OCI-LY7 (cell line): Measurements from ENCODE around the gene TOP1. TPM values are rescaled to one million over a fixed set of nuclear protein-coding genes. Genes with fewer than 3 reads are reported as not detected.
A peak's percentile ranks its signal among the peaks of the same experiment; 100 is the strongest.

Source experiments
- BruUV-seq: library from RNA; stranded (reverse); fragments of 400-500 nt; replicated peaks from 2 replicates; lab custom pipeline; 2021; lab: Mats Ljungman, UMichigan
- CTCF ChIA-PET: fragments of 300-600 bp; sonication (Branson Sonifier 250); formaldehyde crosslinking; loops from one replicate; lab custom pipeline; 2022; ENCODE audit warnings: antibody characterized with exemption; ENCODE audit not compliant: unreplicated experiment; lab: Charles Lee
- POLR2A ChIA-PET: fragments of 300-600 bp; sonication (Branson Sonifier 250); formaldehyde crosslinking; loops from one replicate; lab custom pipeline; 2022; ENCODE audit warnings: antibody characterized with exemption; lab: Charles Lee
- DNase-seq: peaks from one replicate; pipeline ENCODE4 v3.0.0-alpha.2; 2015; ENCODE audit warnings: low spot score
- H2AFZ ChIP-seq: fragments of 200-600 bp; sonication (generic), shearing (Covaris generic); 2 replicates; pipeline ENCODE4 v1.6.1; 2014; ENCODE audit warnings: mild to moderate bottlenecking, antibody characterized with exemption, low read length, moderate library complexity
- H3K27ac ChIP-seq: fragments of 200-600 bp; sonication (generic); 2 replicates; pipeline ENCODE4 v1.5.1; 2014; ENCODE audit warnings: mixed run types, low read depth, mild to moderate bottlenecking, moderate library complexity, low read length, inconsistent platforms; ENCODE audit not compliant: poor library complexity, severe bottlenecking
- H3K36me3 ChIP-seq: fragments of 200-600 bp; sonication (generic); 2 replicates; pipeline ENCODE4 v1.6.1; 2014; ENCODE audit warnings: mild to moderate bottlenecking, antibody characterized with exemption, low read length, moderate library complexity, mixed read lengths; ENCODE audit not compliant: insufficient read depth
- H3K4me1 ChIP-seq: fragments of 200-600 bp; sonication (generic); 2 replicates; pipeline ENCODE4 v1.5.1; 2014; ENCODE audit warnings: mild to moderate bottlenecking, low read length; ENCODE audit not compliant: insufficient read depth, poor library complexity, severe bottlenecking
- H3K4me2 ChIP-seq: fragments of 200-600 bp; sonication (generic); 2 replicates; pipeline ENCODE4 v1.6.1; 2014; ENCODE audit warnings: mild to moderate bottlenecking, low read length
- H3K4me3 ChIP-seq: fragments of 200-600 bp; sonication (generic); 2 replicates; pipeline ENCODE4 v1.5.1; 2014; ENCODE audit warnings: mild to moderate bottlenecking, low read depth, low read length; ENCODE audit not compliant: poor library complexity, severe bottlenecking
- H3K79me2 ChIP-seq: fragments of 200-600 bp; sonication (generic); 2 replicates; pipeline ENCODE4 v1.6.1; 2016; ENCODE audit warnings: low read depth, mild to moderate bottlenecking, low read length, moderate library complexity, mixed read lengths; ENCODE audit not compliant: insufficient read depth
- H3K9me2 ChIP-seq: fragments of 200-600 bp; sonication (generic); 2 replicates; pipeline ENCODE4 v1.6.1; 2016; ENCODE audit warnings: mild to moderate bottlenecking, low read length, mixed read lengths; ENCODE audit not compliant: insufficient read depth
- H3K9me3 ChIP-seq: fragments of 200-600 bp; sonication (generic); 2 replicates; pipeline ENCODE4 v1.6.1; 2014; ENCODE audit warnings: mild to moderate bottlenecking, mixed run types, low read length, mixed read lengths
- H4K20me1 ChIP-seq: fragments of 200-600 bp; sonication (generic); 2 replicates; pipeline ENCODE4 v1.6.1; 2014; ENCODE audit warnings: mild to moderate bottlenecking, antibody characterized with exemption, low read length, moderate library complexity, mixed read lengths; ENCODE audit not compliant: insufficient read depth
- EZH2phosphoT487 ChIP-seq: fragments of 200-600 bp; sonication (generic); IDR thresholded peaks from 2 replicates; pipeline ENCODE4 v1.6.1; 2018; ENCODE audit warnings: low read depth, borderline replicate concordance, mild to moderate bottlenecking, mixed run types, antibody characterized with exemption, low read length, moderate library complexity, mixed read lengths
- intact Hi-C: fragments of 100-400 bp; cut with micrococcal nuclease; formaldehyde crosslinking; loops from one replicate; pipeline ENCODE4 v1.10.0; 2022; ENCODE audit not compliant: unreplicated experiment
- total RNA-seq, 2 experiments: library from RNA; depleted of rRNA in 1 of 2; stranded (reverse); fragments of >200 nt in 1 of 2; shearing (Covaris generic) in 1 of 2; gene quantifications; 2 replicates each; pipeline ENCODE4 v1.2.3, GENCODE V29; 2014 to 2022
- TF ChIP-seq, protein P1 (sequence below): fragments of 200-600 bp; sonication (generic); conservative IDR thresholded peaks from 2 replicates; pipeline ENCODE4 v1.5.1; 2014; ENCODE audit warnings: mild to moderate bottlenecking, antibody characterized with exemption, low read length, moderate library complexity, mixed read lengths

TOP1 gene
- total RNA-seq, 2 experiments from 2014 or later, result 44.6 to 200 TPM

GRCh38 chr20:41007481-41007880, 21.1 kb upstream of the TOP1 start:
- Histone ChIP-seq H2AFZ (no peak overlapping the region), H3K9me3 (peaks cover 30% of the 10 kb centered on the region), H4K20me1 (no peaks in the 10 kb centered on the region), H3K36me3 (peaks cover 26% of the 10 kb centered on the region), H3K79me2 (no peaks in the 10 kb centered on the region), H3K4me1 (peaks cover 89% of the 10 kb centered on the region), H3K27ac (peak overlapping the region; percentile 83), H3K4me3 (no peak overlapping the region), H3K4me2 (no peak overlapping the region), H3K9me2 (no peaks in the 10 kb centered on the region)
- intact Hi-C loops, result no loop called here
- TF ChIP-seq, protein P1, sequence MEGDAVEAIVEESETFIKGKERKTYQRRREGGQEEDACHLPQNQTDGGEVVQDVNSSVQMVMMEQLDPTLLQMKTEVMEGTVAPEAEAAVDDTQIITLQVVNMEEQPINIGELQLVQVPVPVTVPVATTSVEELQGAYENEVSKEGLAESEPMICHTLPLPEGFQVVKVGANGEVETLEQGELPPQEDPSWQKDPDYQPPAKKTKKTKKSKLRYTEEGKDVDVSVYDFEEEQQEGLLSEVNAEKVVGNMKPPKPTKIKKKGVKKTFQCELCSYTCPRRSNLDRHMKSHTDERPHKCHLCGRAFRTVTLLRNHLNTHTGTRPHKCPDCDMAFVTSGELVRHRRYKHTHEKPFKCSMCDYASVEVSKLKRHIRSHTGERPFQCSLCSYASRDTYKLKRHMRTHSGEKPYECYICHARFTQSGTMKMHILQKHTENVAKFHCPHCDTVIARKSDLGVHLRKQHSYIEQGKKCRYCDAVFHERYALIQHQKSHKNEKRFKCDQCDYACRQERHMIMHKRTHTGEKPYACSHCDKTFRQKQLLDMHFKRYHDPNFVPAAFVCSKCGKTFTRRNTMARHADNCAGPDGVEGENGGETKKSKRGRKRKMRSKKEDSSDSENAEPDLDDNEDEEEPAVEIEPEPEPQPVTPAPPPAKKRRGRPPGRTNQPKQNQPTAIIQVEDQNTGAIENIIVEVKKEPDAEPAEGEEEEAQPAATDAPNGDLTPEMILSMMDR, result no peak
- no peak for TF ChIP-seq EZH2phosphoT487
- POLR2A ChIA-PET, result interaction anchor here (2.0 to 11.8 kb wide), 2 partner anchors 14 to 20 kb away, joined by 5 to 302 read pairs; no protein-coding TSS in a partner anchor
- CTCF ChIA-PET, result interaction anchor here (5.3 kb wide), 1 partner anchor 15 kb away, joined by 56 read pairs; no protein-coding TSS in a partner anchor
- no TSS peak for BruUV-seq
- DNase-seq, result no peak

DNA sequence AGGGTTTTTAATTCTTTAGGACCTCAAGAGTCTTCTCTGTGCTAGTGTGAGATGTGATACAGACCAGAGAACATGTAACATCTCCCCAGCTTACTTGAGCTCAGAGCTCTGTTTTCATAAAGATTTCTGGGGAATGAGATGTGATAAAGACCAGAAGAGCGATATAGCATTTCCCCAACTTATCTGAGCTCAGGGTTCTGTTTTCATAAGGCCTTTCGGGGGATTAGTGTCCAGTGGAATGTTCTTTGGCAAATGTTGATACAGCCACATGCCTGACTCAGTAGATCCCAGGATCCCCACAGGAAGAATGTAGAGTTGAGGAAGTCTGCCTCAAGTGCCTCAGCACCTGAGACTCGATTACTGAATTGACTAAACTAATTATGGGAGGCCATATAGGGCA, 18.7 kb upstream of the TOP1 start:
- POLR2A ChIA-PET, result interaction anchor here (1.0 to 11.8 kb wide), 8 partner anchors 8 to 40 kb away, joined by 3 to 302 read pairs (median 4); no protein-coding TSS in a partner anchor

More for the DNA sequence above, 18.7 kb upstream of the TOP1 start:
- no TSS peak for BruUV-seq
- Histone ChIP-seq H2AFZ (peak overlapping the region; percentile 37; the same call in 1 of the 2 replicates), H3K36me3 (peaks cover 26% of the 10 kb centered on the region), H3K79me2 (no peaks in the 10 kb centered on the region), H4K20me1 (no peaks in the 10 kb centered on the region), H3K4me1 (peaks cover 89% of the 10 kb centered on the region), H3K9me2 (no peaks in the 10 kb centered on the region), H3K27ac (peak overlapping the region; percentile 99), H3K4me2 (peak overlapping the region; percentile 82), H3K4me3 (no peak overlapping the region), H3K9me3 (peaks cover 30% of the 10 kb centered on the region)
- intact Hi-C loops, result loop anchor here (2.0 to 5.0 kb wide), 2 partner anchors 19 to 68 kb away; partner anchors contain the start of gene TOP1
- no peak for DNase-seq
- TF ChIP-seq, protein P1, result no peak
- CTCF ChIA-PET, result interaction anchor here (2.5 to 5.3 kb wide), 2 partner anchors 13 to 18 kb away, joined by 8 to 56 read pairs; no protein-coding TSS in a partner anchor
